ENCODE data around the gene TAOK1.

DNA sequence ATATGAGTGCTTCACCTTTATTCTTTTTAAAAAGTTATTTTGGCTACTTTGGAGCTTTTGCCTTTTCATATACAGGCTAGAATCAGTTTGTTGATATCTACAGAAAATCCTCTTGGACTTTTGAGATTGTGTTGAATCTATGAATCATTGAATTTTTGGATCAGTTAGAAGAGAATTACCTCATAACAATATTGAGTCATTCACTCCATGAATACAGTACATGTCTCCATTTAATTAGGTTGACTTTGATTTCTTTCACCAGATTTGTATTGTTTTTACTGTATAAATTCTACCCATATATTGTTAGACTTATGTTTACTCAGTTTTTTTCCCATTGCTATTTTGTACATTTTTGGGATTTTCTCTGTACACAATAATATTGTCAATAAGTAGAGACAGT lies 54.4 kb downstream of the TAOK1 start:
- TF ChIP-seq ZNF274 (IDR thresholded peaks at IDR 0.05; ENCODE audit: borderline replicate concordance, low read depth, low read length) (no peak), ELF4 (CRISPR knock-in tag; IDR thresholded peaks at IDR 0.05) (no peak), CHD2 (IDR thresholded peaks at IDR 0.05; ENCODE audit: low read depth, low read length) (no peak), NFE2 (IDR thresholded peaks at IDR 0.05; ENCODE audit: low read depth) (no peak), RCOR1 (IDR thresholded peaks at IDR 0.05; ENCODE audit: borderline replicate concordance in 1 of 2, low read depth in 2 of 2, low read length in 2 of 2) (no peak), ZSCAN32 (CRISPR knock-in tag; IDR thresholded peaks at IDR 0.05) (no peak), ZNF75A (CRISPR knock-in tag; IDR thresholded peaks at IDR 0.05) (no peak)
- TF ChIP-seq, protein P1, sequence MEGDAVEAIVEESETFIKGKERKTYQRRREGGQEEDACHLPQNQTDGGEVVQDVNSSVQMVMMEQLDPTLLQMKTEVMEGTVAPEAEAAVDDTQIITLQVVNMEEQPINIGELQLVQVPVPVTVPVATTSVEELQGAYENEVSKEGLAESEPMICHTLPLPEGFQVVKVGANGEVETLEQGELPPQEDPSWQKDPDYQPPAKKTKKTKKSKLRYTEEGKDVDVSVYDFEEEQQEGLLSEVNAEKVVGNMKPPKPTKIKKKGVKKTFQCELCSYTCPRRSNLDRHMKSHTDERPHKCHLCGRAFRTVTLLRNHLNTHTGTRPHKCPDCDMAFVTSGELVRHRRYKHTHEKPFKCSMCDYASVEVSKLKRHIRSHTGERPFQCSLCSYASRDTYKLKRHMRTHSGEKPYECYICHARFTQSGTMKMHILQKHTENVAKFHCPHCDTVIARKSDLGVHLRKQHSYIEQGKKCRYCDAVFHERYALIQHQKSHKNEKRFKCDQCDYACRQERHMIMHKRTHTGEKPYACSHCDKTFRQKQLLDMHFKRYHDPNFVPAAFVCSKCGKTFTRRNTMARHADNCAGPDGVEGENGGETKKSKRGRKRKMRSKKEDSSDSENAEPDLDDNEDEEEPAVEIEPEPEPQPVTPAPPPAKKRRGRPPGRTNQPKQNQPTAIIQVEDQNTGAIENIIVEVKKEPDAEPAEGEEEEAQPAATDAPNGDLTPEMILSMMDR (IDR thresholded peaks at IDR 0.05 in 2 of 3, conservative IDR thresholded peaks at IDR 0.05 in 1 of 3; ENCODE audit: insufficient read depth in 2 of 3, low read depth in 1 of 3, low read length in 3 of 3): no peak
- TF ChIP-seq, protein P2, sequence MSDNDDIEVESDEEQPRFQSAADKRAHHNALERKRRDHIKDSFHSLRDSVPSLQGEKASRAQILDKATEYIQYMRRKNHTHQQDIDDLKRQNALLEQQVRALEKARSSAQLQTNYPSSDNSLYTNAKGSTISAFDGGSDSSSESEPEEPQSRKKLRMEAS (CRISPR knock-in tag; IDR thresholded peaks at IDR 0.05): no peak
- TF ChIP-seq, protein P3, sequence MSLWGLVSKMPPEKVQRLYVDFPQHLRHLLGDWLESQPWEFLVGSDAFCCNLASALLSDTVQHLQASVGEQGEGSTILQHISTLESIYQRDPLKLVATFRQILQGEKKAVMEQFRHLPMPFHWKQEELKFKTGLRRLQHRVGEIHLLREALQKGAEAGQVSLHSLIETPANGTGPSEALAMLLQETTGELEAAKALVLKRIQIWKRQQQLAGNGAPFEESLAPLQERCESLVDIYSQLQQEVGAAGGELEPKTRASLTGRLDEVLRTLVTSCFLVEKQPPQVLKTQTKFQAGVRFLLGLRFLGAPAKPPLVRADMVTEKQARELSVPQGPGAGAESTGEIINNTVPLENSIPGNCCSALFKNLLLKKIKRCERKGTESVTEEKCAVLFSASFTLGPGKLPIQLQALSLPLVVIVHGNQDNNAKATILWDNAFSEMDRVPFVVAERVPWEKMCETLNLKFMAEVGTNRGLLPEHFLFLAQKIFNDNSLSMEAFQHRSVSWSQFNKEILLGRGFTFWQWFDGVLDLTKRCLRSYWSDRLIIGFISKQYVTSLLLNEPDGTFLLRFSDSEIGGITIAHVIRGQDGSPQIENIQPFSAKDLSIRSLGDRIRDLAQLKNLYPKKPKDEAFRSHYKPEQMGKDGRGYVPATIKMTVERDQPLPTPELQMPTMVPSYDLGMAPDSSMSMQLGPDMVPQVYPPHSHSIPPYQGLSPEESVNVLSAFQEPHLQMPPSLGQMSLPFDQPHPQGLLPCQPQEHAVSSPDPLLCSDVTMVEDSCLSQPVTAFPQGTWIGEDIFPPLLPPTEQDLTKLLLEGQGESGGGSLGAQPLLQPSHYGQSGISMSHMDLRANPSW (CRISPR knock-in tag; IDR thresholded peaks at IDR 0.05): no peak
- TF ChIP-seq, protein P4, sequence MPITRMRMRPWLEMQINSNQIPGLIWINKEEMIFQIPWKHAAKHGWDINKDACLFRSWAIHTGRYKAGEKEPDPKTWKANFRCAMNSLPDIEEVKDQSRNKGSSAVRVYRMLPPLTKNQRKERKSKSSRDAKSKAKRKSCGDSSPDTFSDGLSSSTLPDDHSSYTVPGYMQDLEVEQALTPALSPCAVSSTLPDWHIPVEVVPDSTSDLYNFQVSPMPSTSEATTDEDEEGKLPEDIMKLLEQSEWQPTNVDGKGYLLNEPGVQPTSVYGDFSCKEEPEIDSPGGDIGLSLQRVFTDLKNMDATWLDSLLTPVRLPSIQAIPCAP (CRISPR knock-in tag; IDR thresholded peaks at IDR 0.05; ENCODE audit: borderline replicate concordance): no peak

All from K562 (cell line).